Spinal cord (tissue), 10 donors: ENCODE data around the gene MAN1C1. TPM values are rescaled to one million over a fixed set of nuclear protein-coding genes. Genes with fewer than 3 reads are reported as not detected.

Experiments
- DNase-seq, 6 donors: peaks; one replicate each; pipeline versions ENCODE4 v3.0.0 to v3.0.0-alpha.2; 2013 to 2015; ENCODE audit warnings: low spot score in 6 of 6, low read depth in 4 of 6
- H3K27ac ChIP-seq: one replicate; pipeline ENCODE4 v1.5.1; 2013; ENCODE audit warnings: low read depth, low read length, control low read depth
- H3K27me3 ChIP-seq: one replicate; pipeline ENCODE4 v1.6.1; 2013; ENCODE audit warnings: low read length; ENCODE audit not compliant: control insufficient read depth, insufficient read depth
- H3K36me3 ChIP-seq: one replicate; pipeline ENCODE4 v1.6.1; 2013; ENCODE audit warnings: low read length; ENCODE audit not compliant: control insufficient read depth, insufficient read depth
- H3K4me1 ChIP-seq: one replicate; pipeline ENCODE4 v1.6.1; 2013; ENCODE audit warnings: low read length; ENCODE audit not compliant: control insufficient read depth, insufficient read depth
- H3K4me3 ChIP-seq: one replicate; pipeline ENCODE4 v1.5.1; 2013; ENCODE audit warnings: low read depth, low read length, control low read depth
- H3K9me3 ChIP-seq: one replicate; pipeline ENCODE4 v1.6.1; 2013; ENCODE audit warnings: low read length; ENCODE audit not compliant: control insufficient read depth, insufficient read depth
- WGBS: methylation state at CpG from one replicate; pipeline ENCODE4 v1.1.5; 2013; ENCODE audit warnings: missing lambda C conversion rate; ENCODE audit not compliant: insufficient coverage; 5-methylcytosine and 5-hydroxymethylcytosine counted together
- polyA plus RNA-seq, 2 donors: library from polyadenylated mRNA; unstranded; fragments of 120-200 nt; gene quantifications; one replicate each; pipeline ENCODE4 v1.2.1, GENCODE V29; 2013; ENCODE audit not compliant: insufficient read length in 2 of 2
- total RNA-seq, 2 donors: library from RNA; depleted of rRNA in 1 of 2; stranded (reverse); fragments of 120-200 nt in 1 of 2; fragments of >200 nt in 1 of 2; gene quantifications; one replicate each; pipeline versions ENCODE4 v1.2.3 to v1.2.4, GENCODE V29; 2013 to 2014
- donor health status: healthy.

Gene MAN1C1
- total and polyA plus RNA-seq, 4 donors = 18.4 to 59.7 (median 49.4) TPM

DNA sequence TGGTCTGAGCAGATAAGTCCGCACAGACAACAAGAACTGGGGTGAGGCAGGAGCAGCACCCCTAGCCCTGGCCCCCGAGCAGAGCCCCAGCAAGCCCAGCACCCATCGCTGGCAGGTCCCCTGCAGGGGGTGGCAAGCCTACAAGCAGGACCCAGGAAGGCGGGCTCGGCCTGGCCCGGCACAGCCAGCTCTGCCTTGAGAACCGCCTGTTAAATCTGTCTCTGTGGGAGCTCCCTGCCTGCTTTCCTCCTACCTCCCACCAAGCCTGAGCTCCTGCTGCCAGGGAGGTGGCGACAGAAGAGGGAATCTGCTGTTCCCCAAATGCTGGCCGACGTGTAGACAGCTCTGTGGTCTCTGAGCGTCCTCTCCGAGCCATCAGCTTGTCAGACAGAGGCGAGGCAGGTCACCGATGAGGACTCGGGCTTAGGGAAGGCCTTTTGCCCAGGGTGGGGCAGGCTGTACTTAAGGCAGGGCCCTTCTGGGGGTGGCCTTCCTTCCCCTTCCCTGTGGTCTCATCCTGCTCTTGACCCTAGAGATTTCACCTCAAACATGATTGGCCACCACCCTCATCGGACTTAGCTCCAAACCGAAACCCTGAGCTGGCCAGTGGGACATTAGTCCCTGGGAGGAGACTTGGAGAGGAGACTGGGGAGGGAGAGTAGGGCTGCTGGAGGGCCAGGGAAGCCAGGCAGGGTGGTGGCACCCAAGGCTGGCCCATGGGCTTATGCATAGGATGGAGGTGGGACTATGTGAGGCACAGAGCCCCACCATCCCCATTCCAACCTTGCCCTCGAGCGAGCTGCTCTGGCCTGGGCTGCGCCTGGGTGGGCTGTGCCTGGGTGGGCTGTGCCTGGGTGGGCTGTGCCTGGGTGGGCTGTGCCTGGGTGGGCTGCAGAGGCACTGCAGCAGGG lies 191.1 kb downstream of the MAN1C1 start:
- H3K4me3 ChIP-seq = no peak overlapping the region
- no peak for DNase-seq

DNA sequence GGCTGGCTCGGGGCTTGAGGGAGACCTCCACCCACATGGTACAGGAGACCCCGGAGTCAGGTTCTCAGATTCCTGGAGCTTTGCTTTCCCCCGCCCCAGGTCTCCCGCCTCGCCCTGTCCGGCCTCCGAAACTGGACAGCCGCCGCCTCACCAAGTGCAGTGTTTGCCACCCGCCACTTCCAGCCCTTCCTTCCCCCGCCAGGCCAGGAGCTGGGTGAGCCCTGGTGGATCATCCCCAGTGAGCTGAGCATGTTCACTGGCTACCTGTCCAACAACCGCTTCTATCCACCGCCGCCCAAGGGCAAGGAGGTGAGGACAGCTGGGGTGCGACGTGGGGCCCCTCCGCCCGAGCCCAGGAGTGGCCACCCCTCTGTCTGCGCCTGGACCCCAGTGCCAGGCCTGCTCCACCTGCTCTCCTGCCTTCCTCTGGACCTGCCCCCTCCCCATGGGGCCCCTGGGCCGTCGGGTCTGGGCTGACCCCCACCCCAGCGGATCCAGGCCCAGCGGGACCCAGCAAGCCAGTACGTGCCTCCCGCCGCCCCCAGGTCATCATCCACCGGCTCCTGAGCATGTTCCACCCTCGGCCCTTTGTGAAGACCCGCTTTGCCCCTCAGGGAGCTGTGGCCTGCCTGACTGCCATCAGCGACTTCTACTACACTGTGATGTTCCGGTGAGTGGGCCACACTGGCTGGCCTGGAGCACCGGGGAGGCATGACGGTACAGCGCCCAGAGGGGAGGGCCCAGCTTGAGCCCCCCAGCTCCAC lies 192.1 kb downstream of the MAN1C1 start:
- H3K27me3 ChIP-seq = no peaks in the 10 kb centered on the region
- H3K9me3 ChIP-seq = no peaks in the 10 kb centered on the region
- no peak overlapping the region for H3K27ac ChIP-seq
- no peak overlapping the region for H3K4me3 ChIP-seq
- H3K4me1 ChIP-seq = peaks cover 44% of the 10 kb centered on the region
- 90% methylated on average over 34 of the region's 34 CpGs for WGBS
- no peak for DNase-seq
- peaks cover 82% of the 10 kb centered on the region for H3K36me3 ChIP-seq

More for the DNA sequence above, 191.1 kb downstream of the MAN1C1 start:
- Histone ChIP-seq H3K27me3 (no peaks in the 10 kb centered on the region), H3K36me3 (peaks cover 79% of the 10 kb centered on the region), H3K9me3 (no peaks in the 10 kb centered on the region), H3K4me1 (peaks cover 44% of the 10 kb centered on the region), H3K27ac (no peak overlapping the region)
- WGBS = 88% methylated on average over 17 of the region's 20 CpGs

DNA sequence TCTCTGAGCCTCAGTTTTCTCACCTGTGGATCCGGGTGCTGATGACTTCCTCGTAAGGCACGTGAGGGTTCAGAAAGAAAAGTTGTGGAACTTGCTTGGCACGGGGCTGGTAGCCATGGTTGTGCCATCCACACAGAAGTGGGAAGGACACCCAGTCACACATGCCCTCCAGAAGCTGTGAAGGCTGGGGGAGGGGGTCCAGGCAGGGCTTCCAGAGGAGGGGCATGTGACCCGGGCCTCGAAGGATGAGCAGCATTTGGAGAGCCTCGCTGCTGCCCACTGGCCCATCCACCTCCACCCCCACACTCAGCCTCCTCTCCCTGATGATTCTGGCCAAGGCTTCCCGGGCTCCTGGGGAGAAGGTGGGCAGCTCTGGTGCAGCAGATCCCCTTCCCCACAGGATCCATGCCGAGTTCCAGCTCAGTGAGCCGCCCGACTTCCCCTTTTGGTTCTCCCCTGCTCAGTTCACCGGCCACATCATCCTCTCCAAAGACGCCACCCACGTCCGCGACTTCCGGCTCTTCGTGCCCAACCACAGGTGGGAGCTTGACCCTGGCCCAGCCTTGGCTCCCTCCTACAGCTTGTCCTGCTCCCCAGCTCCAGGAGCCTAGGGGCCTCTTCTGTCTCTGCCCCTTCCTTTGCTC lies 192.8 kb downstream of the MAN1C1 start:
- WGBS = 80% methylated on average over 12 of the region's 18 CpGs
- no peak for DNase-seq
- H3K4me3 ChIP-seq = no peak overlapping the region
- H3K36me3 ChIP-seq = peaks cover 90% of the 10 kb centered on the region
- no peaks in the 10 kb centered on the region for H3K27me3 ChIP-seq
- no peak overlapping the region for H3K27ac ChIP-seq
- H3K4me1 ChIP-seq = peaks cover 40% of the 10 kb centered on the region
- H3K9me3 ChIP-seq = no peaks in the 10 kb centered on the region

DNA sequence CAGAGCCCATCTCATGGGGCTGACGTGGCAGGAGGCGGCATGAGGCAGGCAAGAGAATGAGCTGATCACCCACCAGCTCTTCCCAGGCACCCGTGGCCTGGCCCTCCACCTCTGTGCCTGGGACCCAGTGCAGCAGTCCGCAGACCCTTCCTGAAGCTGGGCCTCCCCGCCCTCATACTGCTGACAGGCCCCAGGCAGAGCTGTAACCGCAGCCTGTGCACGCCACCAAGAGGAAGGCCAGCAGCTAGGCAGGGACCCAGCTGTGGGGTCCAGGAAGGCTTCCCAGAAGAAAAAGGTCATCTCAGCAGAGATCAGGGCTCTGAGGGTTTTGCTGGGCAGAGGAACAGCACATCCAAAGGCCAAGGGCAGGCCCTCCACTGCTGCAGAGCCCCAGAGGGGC lies 193.3 kb downstream of the MAN1C1 start:
- no peaks in the 10 kb centered on the region for H3K9me3 ChIP-seq
- no peak overlapping the region for H3K4me3 ChIP-seq
- no peaks in the 10 kb centered on the region for H3K27me3 ChIP-seq
- WGBS = 85% methylated on average over 7 of the region's 7 CpGs
- H3K4me1 ChIP-seq = peaks cover 38% of the 10 kb centered on the region
- peaks cover 94% of the 10 kb centered on the region for H3K36me3 ChIP-seq
- no peak overlapping the region for H3K27ac ChIP-seq
- no peak for DNase-seq

DNA sequence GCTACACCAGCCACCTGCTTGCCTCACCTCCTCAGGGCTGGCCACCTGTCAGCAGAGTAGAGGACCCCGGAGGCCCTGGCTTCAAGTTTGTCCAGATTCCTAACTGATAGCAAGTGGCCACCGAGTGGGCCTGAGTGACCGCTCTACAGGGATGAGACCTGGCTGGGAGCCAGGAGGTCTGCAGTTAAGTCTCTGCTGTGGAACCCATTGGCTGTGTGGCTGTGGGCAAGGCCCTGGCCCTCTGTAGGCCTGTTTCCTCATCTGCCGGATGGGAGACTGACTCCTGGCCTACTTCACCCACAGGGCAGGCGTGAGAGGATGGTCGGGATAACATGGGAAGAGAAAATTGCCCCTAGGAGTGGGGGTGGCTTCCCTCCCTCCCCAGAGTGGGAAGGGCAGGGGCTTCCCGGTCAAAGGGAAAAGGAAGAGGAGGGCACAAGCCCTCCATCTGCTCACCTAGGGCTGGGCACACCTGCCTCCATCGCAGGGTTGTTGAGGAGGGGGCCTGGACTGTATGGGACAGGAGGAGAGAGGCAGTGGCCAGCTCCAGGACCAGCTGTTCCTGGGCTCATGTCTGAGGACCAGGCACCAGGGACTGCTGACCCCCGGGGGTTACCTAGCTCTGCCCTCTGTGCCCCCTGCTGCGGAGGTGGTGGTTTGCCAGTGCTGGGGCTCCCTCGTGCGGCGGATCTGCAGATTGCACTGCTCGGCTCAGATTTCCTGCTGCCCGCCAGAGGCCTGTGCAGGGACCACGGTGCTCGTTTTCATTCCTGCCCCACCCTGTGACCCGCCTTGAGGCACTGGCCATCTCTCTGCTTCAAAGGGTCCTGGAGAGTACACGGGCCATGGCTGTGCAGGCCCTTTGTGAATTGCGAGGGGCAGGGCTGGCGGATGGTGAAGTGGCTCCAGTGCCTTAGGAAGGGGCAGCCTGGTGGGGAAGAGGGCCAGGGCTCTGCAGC lies 194.0 kb downstream of the MAN1C1 start:
- peak in 2 of 6 donors; percentile 77 to 82 for DNase-seq
- Histone ChIP-seq H3K9me3 (no peaks in the 10 kb centered on the region), H3K27me3 (no peaks in the 10 kb centered on the region), H3K36me3 (peaks cover 94% of the 10 kb centered on the region), H3K27ac (no peak overlapping the region), H3K4me3 (no peak overlapping the region), H3K4me1 (peaks cover 31% of the 10 kb centered on the region)
- WGBS = 30% methylated on average over 17 of the region's 21 CpGs

DNA sequence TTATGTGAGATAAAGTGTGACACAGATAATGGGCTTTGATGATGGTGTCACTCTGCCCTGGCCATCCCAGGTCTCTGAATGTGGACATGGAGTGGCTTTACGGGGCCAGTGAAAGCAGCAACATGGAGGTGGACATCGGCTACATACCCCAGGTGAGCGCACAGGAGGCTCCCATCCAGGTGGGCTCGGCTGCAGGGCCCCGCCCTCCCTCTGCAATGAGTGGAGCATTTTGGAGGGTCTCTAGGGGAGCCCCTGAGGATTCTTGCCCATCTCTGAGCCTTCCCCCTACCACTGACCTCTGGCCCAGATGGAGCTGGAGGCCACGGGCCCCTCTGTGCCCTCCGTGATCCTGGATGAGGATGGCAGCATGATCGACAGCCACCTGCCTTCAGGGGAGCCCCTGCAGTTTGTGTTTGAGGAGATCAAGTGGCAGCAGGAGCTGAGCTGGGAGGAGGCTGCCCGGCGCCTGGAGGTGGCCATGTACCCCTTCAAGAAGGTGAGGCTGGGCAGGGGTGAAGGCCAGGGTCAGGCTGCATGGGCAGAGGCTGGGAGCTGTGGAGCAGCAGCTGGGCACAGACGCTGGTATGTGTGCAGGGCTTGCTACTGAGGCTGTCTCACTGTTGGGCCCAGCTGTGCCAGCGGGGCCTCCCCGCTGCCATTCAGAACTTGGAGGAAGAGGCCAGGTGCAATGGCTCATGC lies 194.9 kb downstream of the MAN1C1 start:
- no peaks in the 10 kb centered on the region for H3K27me3 ChIP-seq
- 96% methylated on average over 13 of the region's 13 CpGs for WGBS
- H3K4me1 ChIP-seq = peaks cover 22% of the 10 kb centered on the region
- no peak overlapping the region for H3K4me3 ChIP-seq
- no peak for DNase-seq
- no peak overlapping the region for H3K27ac ChIP-seq
- peaks cover 94% of the 10 kb centered on the region for H3K36me3 ChIP-seq
- no peaks in the 10 kb centered on the region for H3K9me3 ChIP-seq

DNA sequence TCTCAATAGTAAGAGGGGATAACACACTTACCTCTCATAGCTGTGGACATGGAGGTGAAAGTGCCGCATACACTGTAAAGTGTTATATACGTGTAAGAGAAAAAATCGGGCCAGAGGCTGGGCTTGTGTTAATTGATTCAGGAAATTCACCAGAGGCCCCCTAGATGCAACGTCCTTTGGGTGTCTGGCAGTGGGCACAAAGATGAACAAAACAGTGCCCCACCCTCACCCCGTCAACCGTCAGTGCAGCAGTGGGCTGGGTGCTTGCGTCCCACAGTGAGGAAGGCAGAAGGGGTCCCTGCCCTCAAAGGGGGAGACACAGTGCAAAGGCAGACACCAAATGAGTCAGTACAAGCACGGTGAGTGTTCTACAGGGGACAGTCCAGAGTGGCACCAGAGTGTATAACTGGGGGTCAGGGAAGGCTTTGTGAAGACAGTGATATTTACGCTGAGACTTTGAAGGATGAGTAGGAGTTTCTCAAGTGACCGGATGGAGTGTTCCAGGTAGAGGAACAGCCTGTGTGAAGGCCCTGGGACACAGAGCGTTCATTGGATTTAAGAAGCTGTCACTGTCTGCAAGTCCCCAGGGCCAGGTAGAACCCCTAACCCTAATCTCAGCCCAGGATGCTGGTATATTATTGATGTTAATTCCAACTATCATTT lies 196.6 kb downstream of the MAN1C1 start:
- Histone ChIP-seq H3K27me3 (no peaks in the 10 kb centered on the region), H3K4me3 (no peak overlapping the region), H3K4me1 (peaks cover 10% of the 10 kb centered on the region), H3K27ac (no peak overlapping the region), H3K36me3 (peaks cover 83% of the 10 kb centered on the region), H3K9me3 (no peaks in the 10 kb centered on the region)
- no peak for DNase-seq
- WGBS = 84% methylated on average over 9 of the region's 11 CpGs

DNA sequence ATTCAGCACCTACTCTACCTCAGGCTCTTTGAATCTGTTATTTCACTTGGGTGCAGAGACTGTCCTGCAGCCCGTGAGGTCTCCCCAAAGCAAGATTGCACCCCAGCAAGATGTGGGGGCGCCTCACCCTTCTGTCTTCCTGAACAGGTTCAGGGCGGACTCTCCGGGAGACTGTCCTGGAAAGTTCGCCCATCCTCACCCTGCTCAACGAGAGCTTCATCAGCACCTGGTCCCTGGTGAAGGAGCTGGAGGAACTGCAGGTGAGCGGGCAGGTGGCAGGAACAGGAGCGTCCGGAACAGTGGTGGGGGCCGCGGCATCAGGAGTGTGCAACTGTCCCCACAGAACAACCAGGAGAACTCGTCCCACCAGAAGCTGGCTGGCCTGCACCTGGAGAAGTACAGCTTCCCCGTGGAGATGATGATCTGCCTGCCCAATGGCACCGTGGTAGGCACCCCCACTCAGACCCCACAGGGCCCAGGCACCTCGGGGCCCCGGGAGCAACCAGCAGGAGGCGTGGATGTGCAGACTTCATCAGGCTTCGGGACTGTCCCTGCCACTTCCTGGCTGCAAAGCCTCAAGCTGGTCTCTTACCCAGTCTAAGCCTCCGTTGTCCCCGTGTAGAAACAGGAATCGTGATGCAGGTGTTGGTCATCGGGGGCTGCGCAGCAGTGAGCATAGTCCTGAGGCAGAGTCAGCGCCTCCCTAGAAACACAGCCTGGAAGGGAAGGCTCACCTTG lies 197.3 kb downstream of the MAN1C1 start:
- H3K36me3 ChIP-seq = peaks cover 76% of the 10 kb centered on the region
- no peak overlapping the region for H3K27ac ChIP-seq
- no peaks in the 10 kb centered on the region for H3K27me3 ChIP-seq
- 90% methylated on average over 24 of the region's 24 CpGs for WGBS
- no peak for DNase-seq
- H3K4me3 ChIP-seq = no peak overlapping the region
- peaks cover 16% of the 10 kb centered on the region for H3K4me1 ChIP-seq
- no peaks in the 10 kb centered on the region for H3K9me3 ChIP-seq
